GM12875 (cell line): ENCODE results near the gene SENP8.
"Not testable (repeated sequence)": the region's sequence is repeated elsewhere in the genome, so short reads cannot be mapped to it uniquely, and the experiment has no call there.

Experiments
- H3K4me3 ChIP-seq: one replicate; pipeline ENCODE4 v1.5.1; 2011; ENCODE audit warnings: low read depth, low read length, control low read depth
- TF ChIP-seq, protein P1 (sequence below): IDR thresholded peaks from 2 replicates; pipeline ENCODE4 v1.5.1; 2011; ENCODE audit warnings: low read depth, mild to moderate bottlenecking, control low read depth, inconsistent platforms, low read length, moderate library complexity, borderline replicate concordance; ENCODE audit not compliant: insufficient read depth

The SENP8 gene

GRCh38 chr15:72118017-72118978 is at the start of gene SENP8, which contains the start of gene MYO9A:
Gene SENP8 (plus strand): TSS chr15:72118403. CDS start chr15:72139624, 21,221 bp downstream.
Gene MYO9A (minus strand): TSS chr15:72118150. CDS start chr15:72046563, 71,587 bp downstream.
- peak within 1 kb of the TSS; percentile 99 for H3K4me3 ChIP-seq
- TF ChIP-seq, protein P1, sequence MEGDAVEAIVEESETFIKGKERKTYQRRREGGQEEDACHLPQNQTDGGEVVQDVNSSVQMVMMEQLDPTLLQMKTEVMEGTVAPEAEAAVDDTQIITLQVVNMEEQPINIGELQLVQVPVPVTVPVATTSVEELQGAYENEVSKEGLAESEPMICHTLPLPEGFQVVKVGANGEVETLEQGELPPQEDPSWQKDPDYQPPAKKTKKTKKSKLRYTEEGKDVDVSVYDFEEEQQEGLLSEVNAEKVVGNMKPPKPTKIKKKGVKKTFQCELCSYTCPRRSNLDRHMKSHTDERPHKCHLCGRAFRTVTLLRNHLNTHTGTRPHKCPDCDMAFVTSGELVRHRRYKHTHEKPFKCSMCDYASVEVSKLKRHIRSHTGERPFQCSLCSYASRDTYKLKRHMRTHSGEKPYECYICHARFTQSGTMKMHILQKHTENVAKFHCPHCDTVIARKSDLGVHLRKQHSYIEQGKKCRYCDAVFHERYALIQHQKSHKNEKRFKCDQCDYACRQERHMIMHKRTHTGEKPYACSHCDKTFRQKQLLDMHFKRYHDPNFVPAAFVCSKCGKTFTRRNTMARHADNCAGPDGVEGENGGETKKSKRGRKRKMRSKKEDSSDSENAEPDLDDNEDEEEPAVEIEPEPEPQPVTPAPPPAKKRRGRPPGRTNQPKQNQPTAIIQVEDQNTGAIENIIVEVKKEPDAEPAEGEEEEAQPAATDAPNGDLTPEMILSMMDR, result no peak

GRCh38 chr15:72068856-72069255 is 49.3 kb upstream of the SENP8 start:
- TF ChIP-seq, protein P1, result no peak
- no peak overlapping the region for H3K4me3 ChIP-seq

GRCh38 chr15:72070817-72071447 is 47.3 kb upstream of the SENP8 start:
- no peak overlapping the region for H3K4me3 ChIP-seq
- TF ChIP-seq, protein P1, result no peak

DNA sequence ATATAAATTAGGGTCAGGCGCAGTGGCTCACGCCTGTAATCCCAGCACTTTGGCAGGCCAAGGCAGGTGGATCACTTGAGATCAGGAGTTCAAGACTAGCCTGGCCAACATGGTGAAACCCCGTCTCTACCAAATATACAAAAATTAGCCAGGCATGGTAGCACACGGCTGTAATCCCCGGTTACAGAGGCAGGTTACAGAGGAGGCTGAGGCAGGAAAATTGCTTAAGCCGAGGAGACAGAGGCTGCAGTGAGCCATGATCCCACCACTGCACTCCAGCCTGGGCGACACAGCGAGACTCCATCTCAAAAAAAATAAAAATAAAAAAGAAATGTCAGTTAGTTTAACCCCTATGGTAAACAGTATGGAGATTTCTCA is 46.8 kb upstream of the SENP8 start:
- not testable (repeated sequence) for H3K4me3 ChIP-seq

DNA sequence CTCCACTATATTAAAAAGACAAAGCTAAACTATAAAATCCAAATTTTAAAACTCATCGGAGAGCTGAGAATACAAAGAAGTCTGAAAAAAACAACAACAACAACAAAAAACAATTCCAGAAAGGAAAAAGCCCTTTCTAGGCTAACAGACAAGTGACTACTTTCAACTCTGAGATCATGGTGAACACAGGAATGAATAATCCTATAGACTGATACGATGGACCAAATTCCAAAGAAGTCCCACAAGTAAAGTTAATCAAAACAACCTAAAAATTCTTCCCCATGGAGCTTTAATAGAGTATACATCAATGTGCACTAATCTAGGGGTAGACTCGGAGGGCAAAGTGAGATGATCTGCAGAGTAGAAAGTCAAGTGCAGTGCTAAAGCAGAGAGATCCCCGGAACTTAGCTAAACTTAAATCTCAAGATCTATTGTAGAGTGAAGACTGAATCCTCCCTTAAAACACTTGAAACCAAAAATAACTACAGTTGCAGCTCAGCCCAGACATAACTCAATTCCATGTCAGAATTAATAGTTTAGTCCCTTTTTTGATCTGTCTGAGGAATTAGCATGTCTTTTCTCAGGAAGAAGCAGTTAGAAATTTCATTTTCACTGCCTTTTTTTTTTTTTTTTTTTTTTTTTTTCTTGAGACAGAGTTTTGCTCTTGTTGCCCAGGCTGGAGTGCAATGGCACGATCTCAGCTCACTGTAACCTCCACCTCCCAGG is 43.7 kb upstream of the SENP8 start:
- TF ChIP-seq, protein P1, result no peak
- no peak overlapping the region for H3K4me3 ChIP-seq

DNA sequence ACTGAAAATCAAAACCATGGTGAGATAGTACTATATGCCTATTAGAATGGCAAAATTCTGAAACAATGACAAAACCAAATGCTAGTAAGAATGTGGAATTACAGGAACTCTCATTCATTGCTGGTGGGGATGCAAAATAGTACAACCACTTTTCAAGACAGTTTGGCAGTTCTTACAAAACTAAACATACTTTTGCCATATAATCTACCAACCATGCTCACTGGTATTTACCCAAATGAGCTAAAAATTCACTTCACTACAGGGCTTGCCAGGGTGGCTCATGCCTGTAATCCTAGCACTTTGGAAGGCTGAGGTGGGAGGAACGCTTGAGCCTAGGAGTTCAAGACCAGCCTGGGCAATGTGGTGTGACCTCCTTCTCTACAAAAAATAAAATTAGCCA is 40.3 kb upstream of the SENP8 start:
- H3K4me3 ChIP-seq, result no peak overlapping the region
- TF ChIP-seq, protein P1, result no peak

GRCh38 chr15:72078887-72079286 is 39.3 kb upstream of the SENP8 start:
- TF ChIP-seq, protein P1, result no peak

More at GRCh38 chr15:72078887-72079286, 39.3 kb upstream of the SENP8 start:
- H3K4me3 ChIP-seq, result no peak overlapping the region
